Activated T-cell treated with anti-CD3 and anti-CD28 coated beads, Interleukin-2, amount 50 U/mL, for 24 hours (primary cell): Measurements from ENCODE around the gene SPATA21.
A peak's percentile ranks its signal among the peaks of the same experiment; 100 is the strongest.

ENCODE experiments used
- DNase-seq: peaks from one replicate; pipeline ENCODE4 v3.0.0-alpha.2; 2020
- H3K27ac Mint-ChIP-seq: 2 replicates; pipeline ENCODE4 v1.8.0; 2020; ENCODE audit warnings: mild to moderate bottlenecking, mixed read lengths
- H3K27me3 Mint-ChIP-seq: 2 replicates; pipeline ENCODE4 v1.8.0; 2020; ENCODE audit warnings: mixed read lengths
- H3K36me3 Mint-ChIP-seq: 2 replicates; pipeline ENCODE4 v1.8.0; 2020; ENCODE audit warnings: low read depth, mixed read lengths
- H3K4me1 Mint-ChIP-seq: 2 replicates; pipeline ENCODE4 v1.8.0; 2020; ENCODE audit warnings: low read depth, mixed read lengths
- H3K4me3 Mint-ChIP-seq: 2 replicates; pipeline ENCODE4 v1.8.0; 2020; ENCODE audit warnings: mild to moderate bottlenecking, moderate library complexity, mixed read lengths
- H3K9me3 Mint-ChIP-seq: 2 replicates; pipeline ENCODE4 v1.8.0; 2020; ENCODE audit warnings: mixed read lengths

Gene SPATA21

DNA sequence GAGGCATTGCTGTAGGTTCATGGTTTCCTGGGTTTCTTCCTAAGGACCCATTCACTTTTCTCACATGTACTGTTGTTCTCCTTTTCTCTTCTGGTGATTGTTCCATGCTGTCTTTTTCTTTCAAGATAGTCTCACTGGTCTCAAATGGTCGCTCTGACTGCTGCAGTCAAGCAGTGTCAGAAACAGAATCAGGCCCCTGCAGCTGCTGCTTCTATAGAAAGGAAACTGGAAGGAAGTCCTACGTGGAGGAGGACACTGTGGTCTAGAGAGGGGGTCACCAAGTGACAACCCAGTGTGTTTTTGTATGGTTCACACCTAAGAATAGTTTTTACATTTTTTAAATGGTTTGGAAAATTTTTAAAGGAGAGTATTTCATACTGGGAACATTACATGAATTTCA is 5.7 kb upstream of the SPATA21 start:
- H3K27ac Mint-ChIP-seq, result peak overlapping the region; percentile 91

DNA sequence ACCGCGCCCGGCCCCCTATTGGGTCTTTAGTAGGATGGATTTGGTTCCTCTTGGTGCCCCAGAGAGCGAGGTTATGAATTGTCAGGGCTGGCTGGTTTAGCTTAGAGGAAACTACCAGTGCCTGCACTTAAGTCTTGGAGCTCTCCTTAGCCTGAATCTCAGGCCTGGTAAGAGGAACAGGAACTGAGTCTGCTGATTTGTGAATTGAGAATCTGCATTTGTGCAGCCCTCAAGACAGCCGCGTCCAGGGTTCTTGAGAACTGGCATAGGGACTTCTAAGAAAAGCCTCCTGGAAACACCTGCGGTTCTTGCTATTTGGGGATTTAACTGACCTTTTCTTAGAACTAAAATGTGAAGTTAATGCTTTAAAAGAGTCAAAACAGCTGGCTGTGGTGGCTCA is 5.0 kb upstream of the SPATA21 start:
- H3K27ac Mint-ChIP-seq, result peak overlapping the region; percentile 91
- no peak for DNase-seq
- H3K27me3 Mint-ChIP-seq, result no peaks in the 10 kb centered on the region

More for the DNA sequence above, 5.7 kb upstream of the SPATA21 start:
- H3K4me3 Mint-ChIP-seq, result peak overlapping the region; percentile 28
- peaks cover 41% of the 10 kb centered on the region for H3K4me1 Mint-ChIP-seq
- no peak for DNase-seq
- no peaks in the 10 kb centered on the region for H3K27me3 Mint-ChIP-seq
- no peaks in the 10 kb centered on the region for H3K9me3 Mint-ChIP-seq
- H3K36me3 Mint-ChIP-seq, result peaks cover 56% of the 10 kb centered on the region

GRCh38 chr1:16441282-16441665 is 4.0 kb upstream of the SPATA21 start:
- DNase-seq, result no peak
- no peaks in the 10 kb centered on the region for H3K9me3 Mint-ChIP-seq
- peak overlapping the region; percentile 86 for H3K4me3 Mint-ChIP-seq
- peak overlapping the region; percentile 91 for H3K27ac Mint-ChIP-seq
- H3K4me1 Mint-ChIP-seq, result peaks cover 42% of the 10 kb centered on the region
- no peaks in the 10 kb centered on the region for H3K27me3 Mint-ChIP-seq
- H3K36me3 Mint-ChIP-seq, result peaks cover 47% of the 10 kb centered on the region

More for the DNA sequence above, 5.0 kb upstream of the SPATA21 start:
- Mint-ChIP-seq H3K4me3 (peak overlapping the region; percentile 86), H3K9me3 (no peaks in the 10 kb centered on the region), H3K4me1 (peaks cover 39% of the 10 kb centered on the region), H3K36me3 (peaks cover 51% of the 10 kb centered on the region)

- H3K9me3 Mint-ChIP-seq, result no peaks in the 10 kb centered on the region
- peaks cover 42% of the 10 kb centered on the region for H3K4me1 Mint-ChIP-seq
- peak within 1 kb of the TSS; percentile 86 for H3K4me3 Mint-ChIP-seq
- no peaks in the 10 kb centered on the region for H3K27me3 Mint-ChIP-seq
- DNase-seq, result peak; percentile 98
- H3K27ac Mint-ChIP-seq, result peak within 1 kb of the TSS; percentile 91
- peaks cover 43% of the 10 kb centered on the region for H3K36me3 Mint-ChIP-seq
These were observed 3.5 kb upstream of the SPATA21 start, which contains the start of gene NECAP2 for GRCh38 chr1:16440470-16441281. Gene NECAP2, plus strand, starts transcription at chr1:16440724. Its CDS starts 38 bp downstream, at chr1:16440762.

GRCh38 chr1:16440131-16440469 is 2.9 kb upstream of the SPATA21 start:
- DNase-seq, result no peak
- peaks cover 37% of the 10 kb centered on the region for H3K36me3 Mint-ChIP-seq
- no peaks in the 10 kb centered on the region for H3K9me3 Mint-ChIP-seq
- H3K27ac Mint-ChIP-seq, result peak overlapping the region; percentile 91
- no peaks in the 10 kb centered on the region for H3K27me3 Mint-ChIP-seq
- H3K4me3 Mint-ChIP-seq, result peak overlapping the region; percentile 86
- peaks cover 41% of the 10 kb centered on the region for H3K4me1 Mint-ChIP-seq

GRCh38 chr1:16438924-16439323 is 1.7 kb upstream of the SPATA21 start:
- peaks cover 26% of the 10 kb centered on the region for H3K36me3 Mint-ChIP-seq
- DNase-seq, result no peak
- H3K27ac Mint-ChIP-seq, result no peak overlapping the region
- H3K4me1 Mint-ChIP-seq, result peaks cover 41% of the 10 kb centered on the region
- no peaks in the 10 kb centered on the region for H3K27me3 Mint-ChIP-seq
- no peaks in the 10 kb centered on the region for H3K9me3 Mint-ChIP-seq
- no peak overlapping the region for H3K4me3 Mint-ChIP-seq

- H3K36me3 Mint-ChIP-seq, result peaks cover 22% of the 10 kb centered on the region
- H3K4me3 Mint-ChIP-seq, result no peak overlapping the region
- no peak for DNase-seq
- no peak overlapping the region for H3K27ac Mint-ChIP-seq
- H3K9me3 Mint-ChIP-seq, result no peaks in the 10 kb centered on the region
- no peaks in the 10 kb centered on the region for H3K27me3 Mint-ChIP-seq
- H3K4me1 Mint-ChIP-seq, result peaks cover 39% of the 10 kb centered on the region
These were observed 1.3 kb upstream of the SPATA21 start for GRCh38 chr1:16438516-16438915.

GRCh38 chr1:16434501-16434900 is 2.7 kb downstream of the SPATA21 start:
- no peak overlapping the region for H3K4me3 Mint-ChIP-seq
- H3K9me3 Mint-ChIP-seq, result no peaks in the 10 kb centered on the region
- H3K36me3 Mint-ChIP-seq, result no peaks in the 10 kb centered on the region
- DNase-seq, result no peak
- H3K27me3 Mint-ChIP-seq, result no peaks in the 10 kb centered on the region
- peaks cover 12% of the 10 kb centered on the region for H3K4me1 Mint-ChIP-seq
- no peak overlapping the region for H3K27ac Mint-ChIP-seq

DNA sequence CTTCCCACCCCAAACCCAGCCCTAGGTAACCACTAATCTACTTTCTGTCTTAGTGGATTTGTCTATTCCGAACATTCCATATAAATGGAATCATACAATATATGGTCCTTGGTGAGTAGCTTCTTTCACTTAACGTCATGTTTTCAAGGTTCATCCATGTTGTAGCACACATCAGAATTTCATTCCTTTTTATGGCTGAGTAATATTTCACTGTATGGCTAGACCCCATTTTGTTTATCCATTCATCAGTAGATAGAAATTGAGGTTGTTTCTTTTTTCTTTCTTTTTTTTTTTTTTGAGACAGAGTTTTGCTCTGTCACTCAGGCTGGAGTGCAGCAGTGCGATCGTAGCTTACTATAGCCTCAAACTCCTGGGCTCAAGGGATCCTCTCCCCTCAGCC is 3.2 kb downstream of the SPATA21 start:
- Mint-ChIP-seq H3K27ac (no peak overlapping the region), H3K36me3 (no peaks in the 10 kb centered on the region), H3K4me3 (no peak overlapping the region), H3K27me3 (no peaks in the 10 kb centered on the region), H3K9me3 (no peaks in the 10 kb centered on the region), H3K4me1 (peaks cover 12% of the 10 kb centered on the region)
- no peak for DNase-seq

GRCh38 chr1:16433030-16433429 is 4.2 kb downstream of the SPATA21 start:
- no peak for DNase-seq
- no peaks in the 10 kb centered on the region for H3K27me3 Mint-ChIP-seq
- no peaks in the 10 kb centered on the region for H3K36me3 Mint-ChIP-seq
- H3K27ac Mint-ChIP-seq, result no peak overlapping the region
- H3K4me3 Mint-ChIP-seq, result no peak overlapping the region
- no peaks in the 10 kb centered on the region for H3K9me3 Mint-ChIP-seq
- peaks cover 12% of the 10 kb centered on the region for H3K4me1 Mint-ChIP-seq

- Mint-ChIP-seq H3K9me3 (no peaks in the 10 kb centered on the region), H3K36me3 (no peaks in the 10 kb centered on the region)
These were observed 6.6 kb downstream of the SPATA21 start for GRCh38 chr1:16430606-16431005.

GRCh38 chr1:16425125-16426025 is 11.8 kb downstream of the SPATA21 start:
- peaks cover 13% of the 10 kb centered on the region for H3K4me1 Mint-ChIP-seq
- H3K27ac Mint-ChIP-seq, result no peak overlapping the region
- H3K9me3 Mint-ChIP-seq, result no peaks in the 10 kb centered on the region
- no peaks in the 10 kb centered on the region for H3K27me3 Mint-ChIP-seq
- DNase-seq, result no peak
- no peaks in the 10 kb centered on the region for H3K36me3 Mint-ChIP-seq
- no peak overlapping the region for H3K4me3 Mint-ChIP-seq

More at GRCh38 chr1:16430606-16431005, 6.6 kb downstream of the SPATA21 start:
- Mint-ChIP-seq H3K4me1 (peaks cover 6% of the 10 kb centered on the region), H3K4me3 (no peak overlapping the region), H3K27ac (no peak overlapping the region), H3K27me3 (no peaks in the 10 kb centered on the region)
- DNase-seq, result no peak

- Mint-ChIP-seq H3K9me3 (no peaks in the 10 kb centered on the region), H3K4me1 (peaks cover 29% of the 10 kb centered on the region), H3K36me3 (no peaks in the 10 kb centered on the region), H3K27me3 (no peaks in the 10 kb centered on the region), H3K4me3 (no peak overlapping the region), H3K27ac (no peak overlapping the region)
- DNase-seq, result no peak
These were observed 15.2 kb downstream of the SPATA21 start for GRCh38 chr1:16422041-16422440.

DNA sequence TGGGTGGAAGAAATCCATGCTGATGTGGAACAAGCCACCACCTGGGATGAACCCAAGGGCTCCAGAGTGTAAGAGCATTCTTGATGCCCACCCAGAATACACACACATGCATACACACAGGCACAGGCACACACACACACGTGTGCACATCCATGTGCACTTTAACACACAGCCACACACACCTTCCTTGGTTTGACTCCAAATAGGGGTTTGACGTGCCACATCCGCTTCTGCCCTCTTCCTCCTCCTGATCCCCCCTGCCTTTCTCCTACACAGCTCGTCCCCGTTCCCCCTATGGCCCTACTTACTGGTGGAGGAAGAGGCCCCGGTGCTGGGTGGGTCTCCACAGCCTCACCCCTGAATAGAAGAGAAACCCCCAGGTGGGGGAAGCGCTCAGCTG is 16.0 kb downstream of the SPATA21 start:
- DNase-seq, result no peak
- Mint-ChIP-seq H3K9me3 (no peaks in the 10 kb centered on the region), H3K36me3 (no peaks in the 10 kb centered on the region), H3K27ac (peak overlapping the region; percentile 81), H3K27me3 (no peaks in the 10 kb centered on the region), H3K4me1 (peaks cover 29% of the 10 kb centered on the region), H3K4me3 (peak overlapping the region; percentile 40)
